HG02623 (cell line): ENCODE measurements around the gene EPHA10.

Source experiments
- ATAC-seq: cut with Tn5 transposase; IDR thresholded peaks from one replicate; pipeline ENCODE4 v1.9.1; 2021; ENCODE audit warnings: moderate library complexity; ENCODE audit not compliant: unreplicated experiment

Gene EPHA10

DNA sequence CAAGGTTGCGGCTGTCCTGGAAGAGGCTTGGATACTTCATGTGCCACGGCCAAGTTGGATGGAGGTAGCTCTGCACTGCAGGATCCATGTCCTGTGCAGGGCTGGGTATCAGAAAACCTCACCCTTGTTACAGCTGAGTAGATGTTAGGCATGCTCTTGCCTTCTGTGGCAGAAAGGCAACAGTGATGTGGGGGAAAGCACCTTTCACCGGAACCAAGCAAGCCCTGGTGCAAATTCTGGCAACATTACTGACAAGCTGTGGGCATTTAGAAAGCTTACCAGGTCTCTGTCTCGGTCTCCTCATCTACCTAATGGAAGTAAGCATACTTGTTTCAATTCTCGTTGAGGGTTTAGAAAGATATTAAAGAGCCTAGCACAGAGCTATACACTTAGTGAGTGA lies 87.1 kb downstream of the EPHA10 start:
- no peak for ATAC-seq

DNA sequence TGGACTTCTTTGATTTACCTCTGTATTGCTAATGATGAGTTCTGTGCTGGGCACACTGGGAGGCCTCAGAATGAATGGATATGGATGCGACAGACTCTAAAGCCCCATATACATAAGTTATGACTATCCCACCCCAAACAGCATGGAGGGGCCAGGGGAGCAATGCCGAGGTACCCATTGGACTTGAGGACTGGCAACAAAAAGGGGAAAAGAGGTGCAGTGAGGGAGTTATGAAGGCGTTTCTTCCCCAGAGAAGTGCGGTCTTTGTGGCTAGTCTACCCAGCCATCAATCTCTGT lies 87.8 kb downstream of the EPHA10 start:
- ATAC-seq: no peak

DNA sequence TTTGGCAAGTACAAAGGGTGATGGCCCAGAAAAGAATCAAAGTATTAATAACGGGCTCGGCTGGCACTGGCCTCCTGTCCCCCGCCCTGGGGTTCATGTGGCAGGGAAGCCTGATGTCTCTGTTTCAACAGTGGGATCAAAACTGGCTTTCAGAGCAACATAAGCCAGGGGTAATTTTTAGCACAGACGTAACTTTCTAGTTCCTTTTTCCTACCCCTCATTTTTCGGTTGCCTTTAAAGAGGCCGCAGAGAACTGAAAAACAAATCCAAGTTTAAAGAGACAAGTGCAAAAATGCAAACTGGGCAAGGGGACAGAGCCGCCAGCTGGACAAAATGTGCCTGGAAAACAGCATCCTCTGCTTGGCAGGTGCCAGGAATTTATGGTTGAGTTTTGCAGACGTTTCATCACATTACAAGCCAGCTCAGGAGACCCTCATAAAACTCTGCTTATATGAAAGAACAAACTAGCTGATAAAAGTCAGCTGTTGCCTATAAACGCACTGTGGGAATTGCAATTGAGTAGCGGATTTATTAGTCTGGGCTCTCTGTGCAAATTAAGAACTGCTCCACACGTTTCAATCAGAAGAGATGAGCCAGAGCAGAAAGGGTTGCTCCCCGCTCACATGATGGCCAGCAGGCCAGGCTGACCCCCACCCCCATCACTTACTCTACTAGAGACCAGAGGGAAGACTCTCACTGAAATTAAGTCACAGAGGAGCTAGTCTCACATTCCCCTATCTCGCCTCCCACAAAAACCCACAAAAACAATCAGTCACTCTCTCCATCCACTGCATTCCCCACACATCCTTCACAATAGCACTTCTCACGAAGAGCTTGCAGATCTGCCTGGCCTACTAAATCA lies 88.4 kb downstream of the EPHA10 start:
- ATAC-seq: no peak

DNA sequence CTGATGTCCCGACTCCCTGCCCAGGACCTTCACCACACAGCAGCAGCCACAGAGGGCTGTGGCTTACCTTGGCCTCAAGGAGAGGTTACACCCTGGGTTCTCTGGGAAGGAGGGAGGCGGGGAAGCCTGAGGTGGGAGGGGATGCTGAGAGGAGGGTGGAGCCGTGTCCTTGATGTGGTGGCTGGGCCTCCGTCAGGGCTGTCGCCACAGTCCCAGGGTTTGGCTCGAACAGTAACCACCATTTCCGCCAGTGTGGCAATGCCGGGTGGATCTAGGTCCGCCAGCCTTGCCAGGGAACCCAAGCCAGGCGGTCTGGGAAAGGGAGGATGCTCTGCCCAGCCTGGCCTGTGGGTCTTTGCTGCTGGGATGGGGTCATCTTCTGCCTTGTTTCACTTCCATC lies 91.0 kb downstream of the EPHA10 start:
- ATAC-seq: no peak

DNA sequence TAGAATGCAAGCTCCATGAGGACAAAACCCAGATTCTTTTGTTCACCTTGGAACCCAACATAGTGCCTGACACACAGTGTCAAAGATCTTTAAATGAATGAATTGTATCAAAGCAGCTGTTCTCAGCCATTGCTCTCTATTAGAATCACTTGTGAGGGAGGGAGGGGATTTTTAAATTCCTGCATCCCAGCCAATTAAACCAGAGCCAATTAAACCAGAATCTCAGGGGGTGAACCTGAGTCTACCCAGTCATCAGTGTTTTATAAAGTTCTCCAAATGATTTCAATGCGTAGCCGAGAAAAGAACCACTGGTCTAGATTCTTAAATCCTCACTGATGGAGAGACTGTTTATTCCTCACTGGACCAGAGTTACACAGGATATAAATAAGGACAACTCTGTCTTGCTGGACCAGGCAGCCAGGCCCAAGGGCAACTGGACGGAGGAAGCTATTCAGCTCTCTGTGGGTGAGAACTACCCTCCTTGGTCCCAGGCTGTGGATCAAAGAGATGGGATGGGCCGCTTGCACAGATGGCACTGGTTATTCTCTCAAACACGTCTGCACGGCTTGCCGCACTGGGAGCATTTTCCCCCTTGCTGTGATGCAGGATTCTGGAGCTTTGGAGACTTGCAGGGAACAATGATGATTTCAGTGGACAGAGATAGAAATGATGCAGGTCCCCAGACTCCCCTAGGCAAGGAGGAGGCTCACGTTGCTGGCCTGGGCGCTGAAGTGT lies 92.6 kb downstream of the EPHA10 start:
- ATAC-seq: no peak

DNA sequence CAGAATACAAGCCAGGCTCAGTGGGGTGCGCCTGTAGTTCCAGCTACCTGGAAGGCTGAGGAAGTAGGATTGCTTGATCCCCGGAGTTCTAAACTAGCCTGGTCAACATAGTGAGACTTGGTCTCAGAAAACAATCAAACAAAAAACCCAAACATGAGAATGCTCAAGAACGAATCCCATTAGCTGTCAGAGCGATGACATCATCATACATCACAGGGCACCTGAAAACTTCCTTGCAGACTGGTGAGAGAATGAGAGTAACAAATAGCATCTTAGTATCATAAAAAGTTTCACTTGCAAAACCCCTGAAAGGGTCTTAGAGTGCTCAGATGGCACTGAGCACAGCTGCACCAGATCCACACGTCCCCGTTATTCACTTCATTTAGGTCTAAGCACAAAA lies 93.7 kb downstream of the EPHA10 start:
- no peak for ATAC-seq

DNA sequence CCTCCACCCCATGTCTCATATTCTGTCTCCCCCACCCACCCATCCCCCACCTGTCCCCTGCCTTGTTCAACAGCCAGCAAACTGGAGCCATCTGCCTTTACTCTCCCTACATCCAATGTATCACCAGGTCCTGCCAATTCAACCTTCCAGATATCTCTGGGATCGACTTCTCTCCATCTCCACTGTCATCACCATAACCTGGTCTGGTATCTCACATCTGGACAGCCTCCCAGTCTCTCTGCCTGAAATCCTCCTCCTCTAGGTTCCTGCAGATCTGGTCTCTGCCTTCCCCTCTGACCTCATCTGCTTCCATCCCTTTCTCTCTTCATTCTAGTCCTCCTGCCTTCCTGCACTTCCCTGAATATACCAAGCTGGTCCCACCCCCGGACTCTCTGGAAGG lies 94.8 kb downstream of the EPHA10 start:
- no peak for ATAC-seq

DNA sequence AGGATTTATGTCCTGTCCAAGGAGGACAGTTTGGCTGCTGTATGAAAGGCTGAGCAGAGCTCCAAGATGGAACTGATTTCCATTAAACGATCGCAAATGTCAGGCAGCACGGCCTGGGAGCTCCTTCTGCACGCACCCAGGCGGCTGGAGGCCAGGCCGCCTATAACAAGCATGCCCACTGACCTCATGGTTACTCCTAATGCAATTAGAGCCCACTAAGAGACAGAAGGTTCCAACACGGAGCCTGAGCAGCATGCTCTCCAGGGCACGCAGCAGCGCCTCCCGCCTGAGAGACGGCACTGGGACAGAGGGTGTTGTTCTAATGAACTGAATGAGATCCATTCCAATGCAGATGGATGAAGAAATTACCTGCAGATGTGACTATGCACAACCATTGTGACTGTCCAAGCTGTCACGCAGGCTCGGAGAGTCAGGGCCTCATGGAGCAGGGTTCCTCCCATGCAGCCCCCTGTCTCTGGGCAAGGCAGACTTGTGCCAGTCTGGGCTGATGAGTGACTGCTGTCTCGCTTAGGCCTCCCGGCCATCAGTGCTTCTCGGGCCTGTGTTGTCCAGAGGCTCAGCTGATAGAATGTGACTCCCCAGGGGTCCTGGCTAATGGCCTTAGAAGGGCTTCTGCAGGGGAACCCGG lies 97.8 kb downstream of the EPHA10 start:
- no peak for ATAC-seq

DNA sequence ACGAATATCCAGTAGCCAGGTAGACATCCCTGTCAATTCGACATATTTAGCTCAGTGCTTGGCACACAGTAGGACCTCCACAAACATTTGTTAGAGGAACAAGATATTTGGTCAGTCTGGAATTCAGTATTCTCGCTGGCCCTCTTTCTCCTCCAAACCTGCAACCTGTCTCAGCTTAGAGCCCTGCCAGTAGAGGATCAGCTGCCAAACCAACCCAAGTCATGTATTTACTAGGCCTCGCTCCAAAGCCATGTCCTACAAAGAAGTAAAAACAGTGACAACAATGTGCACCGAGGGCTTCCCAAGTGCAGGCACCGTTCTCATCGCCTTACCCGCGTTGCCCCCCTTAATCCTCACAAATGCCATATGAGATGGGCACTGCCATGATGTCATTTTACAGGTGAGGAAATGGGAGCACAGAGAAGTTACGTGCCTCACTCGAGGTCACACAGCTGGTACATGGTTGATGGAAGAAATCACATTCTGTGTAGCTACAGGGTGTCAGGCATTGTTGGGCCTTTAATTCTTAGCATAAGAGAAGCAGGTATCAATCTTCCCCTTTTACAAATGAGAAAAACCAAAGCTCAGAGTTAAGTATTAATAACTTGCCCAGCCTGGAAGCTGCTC lies 98.6 kb downstream of the EPHA10 start:
- no peak for ATAC-seq
